ENCODE measurements around the gene GIT2.

Gene GIT2

DNA sequence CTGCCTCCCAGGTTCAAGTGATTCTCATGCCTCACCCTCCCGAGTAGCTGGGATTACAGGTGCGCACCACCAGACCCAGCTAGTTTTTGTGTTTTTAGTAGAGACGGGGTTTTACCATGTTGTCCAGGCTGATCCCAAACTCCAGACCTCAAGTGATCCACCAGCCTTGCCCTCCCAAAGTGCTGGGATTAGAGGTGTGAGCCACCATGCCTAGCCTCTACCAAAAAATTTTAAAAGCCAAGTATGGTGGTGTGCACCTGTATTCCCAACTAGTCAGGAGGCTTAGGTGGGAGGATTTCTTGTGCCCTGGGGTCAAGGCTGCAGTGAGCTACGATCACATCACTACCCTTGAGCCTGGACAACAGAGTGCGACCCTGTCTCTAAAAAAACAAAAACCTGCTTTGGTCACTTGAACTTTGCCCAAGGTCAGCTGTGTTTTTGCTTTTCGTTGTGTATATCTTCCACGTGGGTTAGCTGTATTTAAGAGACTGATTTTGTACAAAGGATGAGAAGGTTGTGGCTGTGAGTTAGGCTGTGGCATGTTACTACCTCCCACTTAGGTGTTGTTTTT lies 39.5 kb upstream of the GIT2 start:
- peaks cover 52% of the 10 kb centered on the region for H3K36me3 Mint-ChIP-seq (ENCODE audit: low read depth)
- no peak overlapping the region for H3K4me3 Mint-ChIP-seq
- H3K27me3 Mint-ChIP-seq (ENCODE audit: low read depth, poor library complexity): no peaks in the 10 kb centered on the region
- DNase-seq: no peak
- TF ChIP-seq, protein P1, sequence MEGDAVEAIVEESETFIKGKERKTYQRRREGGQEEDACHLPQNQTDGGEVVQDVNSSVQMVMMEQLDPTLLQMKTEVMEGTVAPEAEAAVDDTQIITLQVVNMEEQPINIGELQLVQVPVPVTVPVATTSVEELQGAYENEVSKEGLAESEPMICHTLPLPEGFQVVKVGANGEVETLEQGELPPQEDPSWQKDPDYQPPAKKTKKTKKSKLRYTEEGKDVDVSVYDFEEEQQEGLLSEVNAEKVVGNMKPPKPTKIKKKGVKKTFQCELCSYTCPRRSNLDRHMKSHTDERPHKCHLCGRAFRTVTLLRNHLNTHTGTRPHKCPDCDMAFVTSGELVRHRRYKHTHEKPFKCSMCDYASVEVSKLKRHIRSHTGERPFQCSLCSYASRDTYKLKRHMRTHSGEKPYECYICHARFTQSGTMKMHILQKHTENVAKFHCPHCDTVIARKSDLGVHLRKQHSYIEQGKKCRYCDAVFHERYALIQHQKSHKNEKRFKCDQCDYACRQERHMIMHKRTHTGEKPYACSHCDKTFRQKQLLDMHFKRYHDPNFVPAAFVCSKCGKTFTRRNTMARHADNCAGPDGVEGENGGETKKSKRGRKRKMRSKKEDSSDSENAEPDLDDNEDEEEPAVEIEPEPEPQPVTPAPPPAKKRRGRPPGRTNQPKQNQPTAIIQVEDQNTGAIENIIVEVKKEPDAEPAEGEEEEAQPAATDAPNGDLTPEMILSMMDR (IDR thresholded peaks at IDR 0.05): no peak
- H3K4me1 Mint-ChIP-seq: peaks cover 17% of the 10 kb centered on the region
- no peaks in the 10 kb centered on the region for H3K9me3 Mint-ChIP-seq
- no peak overlapping the region for H3K27ac Mint-ChIP-seq

DNA sequence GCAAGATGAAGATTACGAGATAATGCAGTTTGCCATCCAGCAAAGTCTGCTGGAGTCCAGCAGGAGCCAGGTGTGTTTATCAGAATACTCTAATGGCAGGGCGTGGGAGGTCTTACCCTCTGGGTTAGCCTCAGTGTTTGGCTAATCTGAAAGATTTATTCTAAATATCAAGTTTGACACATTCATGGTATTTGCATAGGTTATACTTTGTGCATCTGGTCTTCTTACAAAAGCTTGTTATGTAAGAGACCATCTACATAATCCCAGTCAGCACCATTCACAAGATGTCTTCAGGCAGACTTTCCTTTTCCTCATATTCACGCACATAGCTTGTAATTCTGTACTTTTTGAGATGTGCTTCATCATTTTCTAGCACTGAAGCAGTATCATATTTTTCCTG lies 37.7 kb upstream of the GIT2 start:
- Mint-ChIP-seq H3K4me1 (peaks cover 9% of the 10 kb centered on the region), H3K4me3 (no peak overlapping the region), H3K9me3 (no peaks in the 10 kb centered on the region), H3K36me3 (ENCODE audit: low read depth) (peaks cover 62% of the 10 kb centered on the region), H3K27me3 (ENCODE audit: low read depth, poor library complexity) (no peaks in the 10 kb centered on the region), H3K27ac (no peak overlapping the region)
- TF ChIP-seq, protein P1 (IDR thresholded peaks at IDR 0.05): no peak
- no peak for DNase-seq

DNA sequence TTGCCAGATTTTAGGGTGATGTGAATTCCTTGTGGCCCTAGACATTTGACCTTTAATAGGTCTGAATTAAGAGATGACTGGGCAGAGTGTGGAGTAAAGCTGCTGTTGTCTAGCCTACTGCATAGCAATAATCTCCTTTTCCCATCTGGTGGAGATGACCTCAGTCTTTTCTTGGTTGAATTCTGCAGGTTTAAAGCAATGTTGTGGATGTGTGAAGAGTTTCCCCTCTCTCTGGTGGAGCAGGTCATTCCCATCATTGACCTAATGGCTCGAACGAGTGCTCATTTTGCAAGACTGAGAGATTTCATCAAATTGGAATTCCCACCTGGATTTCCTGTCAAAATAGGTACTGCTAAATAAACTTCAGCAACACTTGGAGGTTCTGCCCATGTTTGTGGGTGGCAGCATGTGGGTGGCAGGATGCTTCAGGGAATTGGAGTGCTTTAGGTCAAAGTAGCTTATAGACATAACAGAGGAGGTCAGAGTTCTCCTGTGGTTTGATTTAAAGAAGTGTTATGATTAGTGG lies 33.2 kb upstream of the GIT2 start:
- peaks cover 6% of the 10 kb centered on the region for H3K4me1 Mint-ChIP-seq
- no peaks in the 10 kb centered on the region for H3K9me3 Mint-ChIP-seq
- H3K27me3 Mint-ChIP-seq (ENCODE audit: low read depth, poor library complexity): no peaks in the 10 kb centered on the region
- H3K27ac Mint-ChIP-seq: no peak overlapping the region
- H3K36me3 Mint-ChIP-seq (ENCODE audit: low read depth): peaks cover 57% of the 10 kb centered on the region
- TF ChIP-seq, protein P1 (IDR thresholded peaks at IDR 0.05): no peak
- H3K4me3 Mint-ChIP-seq: no peak overlapping the region
- DNase-seq: no peak

DNA sequence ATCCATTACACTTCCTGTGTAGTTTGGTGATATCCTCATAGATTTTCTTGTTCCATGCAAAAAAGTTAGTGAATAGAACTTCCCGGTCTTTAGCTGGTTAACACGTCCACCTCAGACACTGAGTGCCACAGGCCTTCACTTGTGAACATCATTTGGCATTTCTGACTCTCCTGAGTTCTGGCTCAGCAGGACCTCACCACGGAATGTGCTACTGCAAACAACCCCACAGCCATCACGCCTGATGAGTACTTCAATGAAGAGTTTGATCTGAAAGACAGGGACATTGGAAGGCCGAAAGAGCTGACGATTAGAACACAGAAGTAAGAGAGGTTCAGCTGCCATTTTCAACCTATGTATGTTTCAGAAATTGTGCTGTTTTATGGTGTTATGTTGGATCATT lies 32.2 kb upstream of the GIT2 start:
- peaks cover 11% of the 10 kb centered on the region for H3K4me1 Mint-ChIP-seq
- H3K27me3 Mint-ChIP-seq (ENCODE audit: low read depth, poor library complexity): no peaks in the 10 kb centered on the region
- TF ChIP-seq, protein P1 (IDR thresholded peaks at IDR 0.05): no peak
- H3K36me3 Mint-ChIP-seq (ENCODE audit: low read depth): peaks cover 46% of the 10 kb centered on the region
- H3K9me3 Mint-ChIP-seq: no peaks in the 10 kb centered on the region
- DNase-seq: no peak
- no peak overlapping the region for H3K4me3 Mint-ChIP-seq
- H3K27ac Mint-ChIP-seq: no peak overlapping the region

DNA sequence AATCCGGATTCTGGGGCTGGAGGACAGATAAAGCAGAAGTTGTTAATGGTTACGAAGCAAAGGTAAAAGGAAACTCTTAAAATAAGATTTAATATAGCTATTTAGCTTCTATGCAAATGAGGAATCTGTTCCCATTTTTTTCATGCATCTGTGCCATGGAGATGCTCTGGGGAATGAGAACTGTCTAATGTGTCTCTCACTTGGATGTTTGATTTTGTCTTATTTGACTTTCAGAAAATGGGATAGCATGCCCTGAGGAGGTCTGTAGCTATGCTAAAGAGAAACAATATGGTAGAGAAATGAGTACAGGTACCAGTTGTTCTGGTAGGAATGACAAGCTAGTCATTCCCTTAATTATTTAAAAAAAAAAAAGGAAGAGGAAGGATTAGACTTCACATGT lies 27.9 kb upstream of the GIT2 start:
- Mint-ChIP-seq H3K4me3 (no peak overlapping the region), H3K36me3 (ENCODE audit: low read depth) (peaks cover 41% of the 10 kb centered on the region), H3K27ac (no peak overlapping the region), H3K9me3 (no peaks in the 10 kb centered on the region), H3K27me3 (ENCODE audit: low read depth, poor library complexity) (no peaks in the 10 kb centered on the region), H3K4me1 (peaks cover 19% of the 10 kb centered on the region)
- no peak for DNase-seq
- TF ChIP-seq, protein P1 (IDR thresholded peaks at IDR 0.05): no peak

Measured in nephron progenitor cell (in vitro differentiated cells).